ENCODE data around the gene PKNOX2.

Gene PKNOX2

GRCh38 chr11:125320347-125321076 lies 156.0 kb downstream of the PKNOX2 start:
- DNase-seq: no peak

GRCh38 chr11:125322289-125322688 lies 157.7 kb downstream of the PKNOX2 start:
- no peak for DNase-seq

DNA sequence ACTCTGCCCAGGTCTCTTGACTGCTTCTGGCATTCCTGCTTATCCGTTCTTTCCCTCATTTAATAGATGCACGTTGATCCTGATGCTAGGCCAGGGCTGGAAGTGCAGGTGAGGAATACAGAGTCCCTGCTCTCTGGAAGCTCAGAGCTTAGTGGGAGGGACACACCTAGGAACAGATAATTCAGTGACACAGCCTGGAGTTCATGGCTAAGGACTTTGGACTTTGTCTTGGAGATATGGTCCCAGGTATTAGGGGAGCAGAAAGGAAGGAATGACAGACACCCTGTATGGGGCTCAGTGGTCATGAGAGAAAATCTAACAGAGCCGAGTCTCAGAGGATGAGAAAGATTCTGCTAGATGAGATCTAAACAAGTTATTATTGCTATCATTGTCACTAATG lies 160.6 kb downstream of the PKNOX2 start:
- no peak for DNase-seq

- no peak for DNase-seq
These were observed 161.6 kb downstream of the PKNOX2 start for GRCh38 chr11:125326126-125326525.

GRCh38 chr11:125327518-125328224 lies 163.1 kb downstream of the PKNOX2 start:
- no peak for DNase-seq

DNA sequence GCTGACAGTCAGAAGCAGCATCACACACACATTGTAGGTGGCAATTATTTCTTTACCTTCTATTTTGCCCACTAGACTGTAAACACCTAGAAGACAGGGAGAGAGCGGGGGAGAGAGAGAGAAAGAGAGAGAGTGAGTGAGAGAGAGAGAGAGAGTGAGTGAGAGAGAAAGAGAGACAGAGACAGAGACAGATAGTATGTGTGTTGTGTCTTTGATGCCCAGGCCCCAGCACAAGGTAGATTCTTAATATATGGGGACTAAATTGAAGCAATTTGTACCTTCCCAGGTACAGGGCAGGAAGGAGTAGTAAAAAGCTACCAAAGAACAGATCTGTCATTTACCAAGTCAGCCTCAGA lies 163.7 kb downstream of the PKNOX2 start:
- no peak for DNase-seq

- no peak for DNase-seq
These were observed 165.2 kb downstream of the PKNOX2 start for GRCh38 chr11:125329786-125330185.

DNA sequence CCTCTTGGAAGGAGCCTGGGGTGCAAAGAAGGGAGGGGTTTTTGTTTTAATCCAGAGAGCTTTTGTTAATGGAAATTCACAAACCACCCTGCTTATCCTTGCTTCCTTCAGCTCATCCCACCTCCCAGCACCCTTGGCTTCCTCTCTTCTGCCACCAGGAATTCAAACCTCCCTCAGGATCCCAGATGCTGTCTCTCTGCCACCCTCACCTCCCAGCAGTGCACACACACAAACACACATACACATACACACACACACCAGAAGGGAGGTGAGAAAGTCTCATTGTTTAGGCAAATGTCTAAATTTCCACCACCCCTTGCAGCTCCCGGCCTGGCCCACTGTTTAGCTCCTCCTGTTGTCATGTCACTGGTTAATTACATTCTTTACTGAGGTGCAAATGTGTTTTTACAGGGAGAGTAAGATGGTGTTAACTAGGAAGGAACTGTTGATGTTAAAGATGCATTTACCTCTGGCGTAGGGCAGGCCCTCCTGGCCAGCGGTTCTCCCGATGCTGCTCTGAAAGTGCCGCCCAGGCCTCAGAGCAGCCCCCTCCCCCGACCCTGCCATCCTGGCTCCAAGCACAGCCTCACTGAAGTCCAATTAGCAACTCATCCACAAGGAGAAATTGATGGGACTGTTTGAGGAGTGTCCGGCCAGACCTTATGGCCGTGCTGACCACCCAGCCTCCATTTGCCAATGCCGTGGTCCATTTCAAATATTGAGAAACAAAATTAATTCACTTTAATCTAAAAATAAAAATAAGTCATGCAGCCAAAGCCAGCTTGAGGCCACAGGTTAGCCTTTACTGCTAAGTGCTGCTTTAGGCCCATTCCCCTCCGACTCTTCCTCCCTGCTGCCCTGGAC lies 166.1 kb downstream of the PKNOX2 start:
- DNase-seq: no peak

DNA sequence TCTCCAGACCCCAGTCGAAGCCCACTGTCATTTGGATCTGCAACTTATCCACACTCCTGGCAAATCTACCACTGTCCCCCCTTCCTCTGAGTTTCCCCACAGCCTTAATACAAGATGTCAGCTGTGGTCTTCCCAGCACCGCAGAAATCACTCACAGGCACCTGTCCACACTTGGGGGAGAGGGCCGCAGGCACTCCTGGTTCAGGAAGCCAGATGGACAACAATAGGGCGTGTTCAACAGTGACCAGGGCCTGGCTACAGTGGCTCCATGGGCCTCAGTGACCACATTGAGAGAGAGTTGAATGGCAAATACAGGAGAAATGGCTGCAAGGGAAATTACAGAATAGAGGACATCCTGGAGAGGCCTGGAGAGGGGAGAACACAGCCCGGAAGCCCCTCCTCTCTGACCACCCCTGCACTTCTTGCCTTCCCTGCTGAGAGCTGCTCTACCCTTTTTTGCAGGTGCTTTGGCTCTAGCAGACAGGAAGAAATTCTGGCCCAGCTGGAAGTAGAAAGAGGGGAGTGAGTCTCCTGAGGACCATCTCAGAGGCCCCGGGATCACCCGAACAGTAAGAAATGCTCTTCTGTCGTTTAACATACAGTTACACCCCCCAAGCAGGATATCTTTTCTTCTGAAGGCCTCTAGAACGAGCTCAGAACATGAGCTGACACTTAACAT lies 166.9 kb downstream of the PKNOX2 start:
- no peak for DNase-seq

DNA sequence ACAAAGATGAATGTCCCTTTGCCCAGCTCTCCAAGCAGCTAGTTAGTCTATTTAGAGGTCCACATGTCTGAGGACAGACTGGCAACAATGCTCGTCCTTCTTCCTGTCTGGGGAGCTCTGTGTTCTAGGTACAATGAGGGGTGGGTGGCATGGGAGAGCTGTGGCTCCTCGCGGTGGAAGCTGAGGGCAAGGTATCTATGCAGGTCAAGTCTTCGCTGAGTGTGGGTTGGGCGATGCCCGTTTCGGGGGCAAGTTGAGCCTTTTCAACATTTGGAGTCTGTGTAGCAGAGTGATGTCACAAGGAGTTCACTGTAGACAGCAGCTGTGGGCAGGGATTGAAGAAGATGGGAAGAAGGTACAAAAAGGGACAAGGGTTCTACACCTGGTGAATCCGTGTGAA lies 168.3 kb downstream of the PKNOX2 start:
- no peak for DNase-seq

DNA sequence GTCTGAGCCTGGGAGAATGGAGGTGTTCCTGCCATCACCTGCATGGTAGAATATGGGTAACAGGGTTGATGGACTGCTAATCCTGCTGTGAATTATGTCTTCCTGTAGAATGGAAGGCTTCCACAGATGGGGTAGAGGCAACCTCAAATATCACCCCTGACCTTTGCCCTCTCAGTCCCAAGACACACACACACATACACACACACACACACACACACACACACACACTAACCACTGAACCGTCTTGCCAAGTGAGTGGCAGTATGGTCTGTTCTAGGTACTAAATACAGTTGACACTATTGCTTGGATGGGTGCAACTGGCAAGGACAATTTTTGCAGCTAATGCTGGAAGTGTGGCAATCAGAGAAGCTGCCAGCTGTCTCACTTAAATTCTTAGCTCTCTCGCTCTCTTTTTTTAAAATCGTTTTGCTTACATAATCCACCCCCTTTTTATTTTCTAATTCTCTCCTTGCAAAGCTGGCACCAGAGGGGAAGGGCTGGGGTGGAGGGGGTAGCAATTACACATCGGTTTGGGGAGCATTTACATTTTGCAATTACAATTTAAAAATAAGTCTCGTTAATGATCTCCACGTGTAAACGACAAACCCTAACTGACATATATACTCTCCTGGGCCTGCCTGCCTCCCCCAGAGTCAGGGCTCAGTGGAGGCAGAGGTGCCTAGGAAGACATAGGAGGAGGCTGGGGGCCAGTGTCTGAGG lies 169.0 kb downstream of the PKNOX2 start:
- DNase-seq: no peak

DNA sequence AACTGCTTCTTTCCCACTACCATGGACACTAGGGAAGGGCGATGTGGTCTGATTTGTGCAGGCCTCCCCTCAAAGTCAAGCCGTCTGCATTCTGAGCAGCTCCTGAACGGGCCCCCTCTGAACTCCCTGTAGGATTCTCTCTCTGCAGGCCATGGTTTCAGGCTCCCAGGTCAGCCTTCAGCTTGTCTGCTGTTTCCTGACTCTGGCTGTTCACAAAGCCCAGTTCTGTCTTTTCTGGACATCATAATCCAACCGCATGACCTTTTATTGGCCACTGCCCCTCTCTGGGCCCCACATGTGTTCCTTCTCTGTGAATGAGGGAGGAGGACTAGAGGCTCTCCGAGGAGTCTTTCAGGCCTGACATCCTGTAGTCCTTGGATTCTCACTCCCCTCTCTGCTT lies 170.6 kb downstream of the PKNOX2 start:
- DNase-seq: no peak

GRCh38 chr11:125337836-125338834 lies 173.6 kb downstream of the PKNOX2 start:
- no peak for DNase-seq

DNA sequence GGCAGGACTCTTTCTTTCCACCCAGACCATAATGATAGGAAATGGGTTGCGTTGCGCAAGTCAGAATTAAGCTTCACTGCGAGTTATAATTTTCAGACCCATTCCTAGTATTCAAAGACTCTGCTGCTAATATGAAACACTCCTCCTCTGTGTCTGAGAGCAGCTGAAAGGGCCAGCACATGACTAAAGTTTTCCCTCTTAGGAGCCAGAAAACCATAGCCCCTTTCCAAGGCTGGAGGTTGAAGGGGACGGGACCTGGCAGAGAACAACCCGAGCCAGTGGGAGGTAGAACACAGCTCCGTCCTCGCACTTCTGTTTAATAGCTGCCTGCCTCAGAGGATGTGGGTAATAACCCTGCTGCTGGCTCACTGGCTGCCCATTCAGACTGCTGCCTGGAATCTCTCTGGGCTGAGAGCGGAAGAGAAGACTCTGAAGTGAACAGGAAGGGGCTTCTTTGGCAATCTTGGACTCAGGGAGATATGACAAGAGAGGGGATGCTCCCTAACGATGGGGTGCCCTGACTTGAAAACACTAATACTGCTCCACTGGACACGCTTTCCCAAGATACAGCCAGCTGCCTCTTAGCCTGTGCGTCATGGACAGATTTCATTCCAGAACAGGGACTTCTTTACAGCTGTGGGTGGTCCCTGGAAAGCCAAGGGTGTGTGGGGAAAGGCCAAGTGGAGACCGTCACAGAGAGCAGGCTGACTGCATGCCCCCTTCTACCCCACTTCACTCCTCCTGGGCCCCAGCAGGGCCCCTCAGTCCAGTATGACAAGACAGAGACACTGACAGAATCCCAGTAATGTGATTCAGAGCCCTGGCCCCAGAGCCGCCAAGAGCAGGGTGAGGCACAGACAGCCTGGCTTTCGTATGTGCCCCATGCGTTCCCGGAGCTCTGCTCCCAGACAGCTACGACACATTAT lies 174.6 kb downstream of the PKNOX2 start:
- no peak for DNase-seq

DNA sequence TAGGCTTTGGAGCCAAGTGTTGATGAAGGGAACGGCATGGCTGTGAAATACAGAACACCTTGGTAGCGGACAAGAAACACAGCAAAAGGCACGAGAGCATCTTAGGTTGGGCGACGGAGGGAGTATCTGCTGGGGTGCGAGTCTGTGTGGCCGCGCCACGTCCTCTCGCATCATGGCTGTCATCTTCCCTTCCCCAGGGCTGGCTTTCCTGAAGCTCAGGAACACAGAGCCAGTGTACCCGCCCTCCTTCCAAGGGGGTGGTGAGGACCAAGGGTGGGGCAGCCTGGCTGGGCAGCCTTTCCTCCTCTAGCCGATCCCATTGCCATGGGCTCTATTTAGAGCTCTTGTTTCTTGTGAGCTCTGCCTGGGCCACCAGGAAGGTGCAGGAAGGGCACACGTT lies 177.1 kb downstream of the PKNOX2 start:
- no peak for DNase-seq

DNA sequence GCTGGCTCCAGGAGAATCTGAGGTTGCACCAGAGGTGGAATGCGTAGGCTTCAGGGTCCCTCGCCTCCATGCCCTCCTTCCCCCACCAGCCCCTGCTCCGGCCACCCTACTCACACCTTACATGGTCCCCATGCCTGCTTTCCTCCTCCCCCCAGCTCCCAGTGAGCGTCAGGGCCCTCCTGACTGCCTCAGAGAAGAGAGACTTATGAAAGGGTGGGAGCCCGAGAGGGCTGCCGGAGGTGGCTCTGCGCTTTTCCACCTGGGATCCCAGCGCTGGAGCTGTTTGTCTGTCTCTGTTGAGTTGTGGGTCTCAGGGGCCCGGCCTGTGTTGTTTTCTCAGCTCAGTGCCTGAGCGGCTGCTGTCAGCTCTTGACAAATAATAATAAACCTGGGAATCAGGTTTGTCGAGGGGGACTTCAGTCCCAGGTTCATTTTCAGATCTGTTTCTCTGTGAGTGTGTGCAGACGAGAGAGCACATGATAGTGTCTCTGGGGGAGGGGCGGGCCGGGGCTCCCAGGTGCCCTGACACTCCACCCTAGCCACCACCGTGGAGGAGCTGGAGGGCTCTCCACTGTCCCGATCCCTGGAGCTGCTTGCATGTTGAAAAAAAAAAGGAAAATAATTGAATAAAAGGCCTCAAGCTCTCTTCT lies 177.9 kb downstream of the PKNOX2 start:
- no peak for DNase-seq

- DNase-seq: no peak
These were observed 178.7 kb downstream of the PKNOX2 start for GRCh38 chr11:125343086-125343717.

- DNase-seq: no peak
These were observed 179.2 kb downstream of the PKNOX2 start for GRCh38 chr11:125343718-125344131.

DNA sequence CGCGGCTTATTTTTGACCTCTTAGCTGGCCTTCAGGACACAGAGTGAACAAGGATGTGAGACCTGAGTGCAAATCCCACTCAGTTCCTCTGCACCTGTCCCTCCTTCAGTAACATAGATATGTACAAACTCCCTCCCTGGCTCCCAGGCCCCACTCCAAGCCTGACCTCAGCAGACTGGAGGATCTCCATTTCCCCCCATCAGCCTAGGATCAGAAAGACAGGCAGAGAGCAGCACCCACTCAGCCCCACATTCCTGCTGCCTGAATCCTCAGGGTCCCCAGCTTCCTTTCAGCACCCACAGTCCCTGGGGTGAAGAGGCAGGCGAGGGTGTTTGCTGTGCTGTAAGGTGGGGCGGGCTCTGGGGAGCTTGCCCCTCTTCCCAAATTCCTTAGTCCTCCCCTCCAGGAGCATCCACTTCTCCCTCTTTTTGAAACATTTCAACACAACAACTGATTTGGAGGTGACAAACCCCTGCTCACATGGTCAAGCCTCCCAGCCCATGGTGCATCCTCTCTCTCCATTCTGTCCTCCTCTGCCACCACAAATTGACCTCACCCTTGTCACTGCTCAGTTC lies 180.4 kb downstream of the PKNOX2 start:
- DNase-seq: no peak

All from EL (cell line).